H1 (cell line): Measurements from ENCODE around the gene LAD1. TPM values are rescaled to one million over a fixed set of nuclear protein-coding genes. Genes with fewer than 3 reads are reported as not detected.

Experiments
- ASH2L ChIP-seq: fragments of 200-600, 300-600 bp; sonication (generic); IDR thresholded peaks from one replicate; pipeline ENCODE4 v1.7.1; 2017; ENCODE audit warnings: low read length
- KDM5A ChIP-seq: fragments of 200-600 bp; IDR thresholded peaks from 2 replicates; pipeline ENCODE4 v1.7.1; 2012; ENCODE audit warnings: mild to moderate bottlenecking, low read length, inconsistent platforms, mixed read lengths
- MAFK ChIP-seq: IDR thresholded peaks from 2 replicates; pipeline ENCODE4 v1.6.1; 2012; ENCODE audit warnings: low read depth, mild to moderate bottlenecking, improper control_type of control experiment, low read length
- MAX ChIP-seq: IDR thresholded peaks from 2 replicates; pipeline ENCODE4 v1.6.1; 2012; ENCODE audit warnings: inconsistent platforms
- PHF8 ChIP-seq: fragments of 200-600 bp; sonication (generic); conservative IDR thresholded peaks from 2 replicates; pipeline ENCODE4 v1.7.1; 2012; ENCODE audit warnings: low read depth, mild to moderate bottlenecking, inconsistent platforms, low read length, moderate library complexity
- SP4 ChIP-seq: IDR thresholded peaks from 2 replicates; pipeline ENCODE4 v1.6.1; 2012; ENCODE audit warnings: low read length, inconsistent platforms
- polyA plus RNA-seq, 7 experiments: library from polyadenylated mRNA; depleted of rRNA in 3 of 7; stranded (reverse) in 5 of 7; unstranded in 2 of 7; fragments of >200 nt in 5 of 7; fragments of 200-250 nt in 2 of 7; gene quantifications; 1 replicate in 5 of 7; 2 replicates in 1 of 7; 4 replicates in 1 of 7; pipeline versions ENCODE4 v1.2.1 to v1.2.3, GENCODE V29; 2011 to 2013; ENCODE audit warnings: missing spikeins in 2 of 7, mixed read lengths in 2 of 7
- total RNA-seq: library from RNA; stranded (reverse); fragmentation: NEBNext Ultra II Directional; extraction: Animal tissue kit (Norgen Biotek cat#: 25700); gene quantifications from 2 replicates; pipeline ENCODE4 v1.2.1, GENCODE V29; 2021

The LAD1 gene
- total and polyA plus RNA-seq, 2 of the 8 experiments (the other 6 are each of a cell fraction or from before 2014, with no cell fraction given) = 9.3 to 32.8 TPM

- TF ChIP-seq ASH2L (no peak), MAX (no peak), KDM5A (no peak), PHF8 (no peak), MAFK (no peak), SP4 (no peak)
- TF ChIP-seq, all 59 proteins: peak for 0
These were observed 44.2 kb downstream of the LAD1 start (continued) for GRCh38 chr1:201354901-201355295.
